ENCODE results near the gene SLF1.

DNA sequence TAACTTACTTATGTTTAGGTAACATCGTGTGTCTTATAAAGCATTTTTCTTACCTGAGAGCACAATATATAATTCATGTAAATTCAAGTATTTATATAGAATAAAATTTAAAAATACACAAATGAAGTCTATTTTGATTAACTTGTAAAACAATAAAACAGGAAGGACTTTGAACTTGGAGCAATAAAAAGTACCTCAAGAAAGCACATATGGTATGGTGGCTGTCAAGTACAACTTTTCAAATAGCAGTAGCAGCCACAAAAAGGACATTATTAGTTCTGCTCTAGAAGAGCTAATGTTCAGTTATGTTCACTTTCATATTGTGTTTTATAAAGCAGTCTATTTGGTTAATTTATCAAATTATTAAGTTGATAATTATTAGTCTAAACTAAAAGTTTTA, 31.4 kb downstream of the SLF1 start:
- no peak for TF ChIP-seq POLR2A (IDR thresholded peaks at IDR 0.05; ENCODE audit: low read length)
- no peak for TF ChIP-seq GATA1 (IDR thresholded peaks at IDR 0.05; ENCODE audit: low read depth, low read length)

All from erythroblast (primary cell).